Measurements from ENCODE around the gene ACSS3. TPM values are rescaled to one million over a fixed set of nuclear protein-coding genes. Genes with fewer than 3 reads are reported as not detected.
"Not testable (repeated sequence)": the region's sequence is repeated elsewhere in the genome, so short reads cannot be mapped to it uniquely, and the experiment has no call there.

The ACSS3 gene
- polyA plus RNA-seq, 3 donors, result 20.1 to 21.3 (median 21.2) TPM

GRCh38 chr12:81164827-81165226 is 86.9 kb downstream of the ACSS3 start:
- DNase-seq (ENCODE audit: low read depth in 3 of 3, low spot score in 2 of 3), result no peak

- DNase-seq (ENCODE audit: low read depth in 3 of 3, low spot score in 2 of 3), result no peak
Observed at GRCh38 chr12:81166790-81167189, 88.9 kb downstream of the ACSS3 start.

- DNase-seq (ENCODE audit: low read depth in 3 of 3, low spot score in 2 of 3), result no peak
Observed at GRCh38 chr12:81167694-81168093, 89.8 kb downstream of the ACSS3 start.

- no peak for DNase-seq (ENCODE audit: low read depth in 3 of 3, low spot score in 2 of 3)
Observed at GRCh38 chr12:81168445-81168844, 90.6 kb downstream of the ACSS3 start.

DNA sequence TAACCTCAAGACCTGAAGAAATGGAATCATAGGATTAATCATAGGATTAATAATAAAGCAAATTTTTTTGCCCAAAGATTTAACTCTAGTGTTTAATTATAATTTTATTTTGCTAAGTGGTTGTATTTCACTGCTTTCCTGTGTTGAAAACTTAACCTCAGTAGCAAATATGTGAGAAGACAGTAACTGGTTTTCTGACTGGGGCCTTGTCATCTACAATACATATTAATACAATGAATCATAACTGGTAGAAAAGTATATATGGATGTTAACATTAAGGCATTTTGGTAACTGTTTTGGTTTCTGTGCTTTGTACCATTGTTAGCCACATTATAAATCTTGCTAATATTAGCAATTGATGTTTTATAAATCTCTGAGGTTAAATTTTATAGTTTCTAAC is 92.2 kb downstream of the ACSS3 start:
- DNase-seq (ENCODE audit: low read depth in 3 of 3, low spot score in 2 of 3), result no peak

DNA sequence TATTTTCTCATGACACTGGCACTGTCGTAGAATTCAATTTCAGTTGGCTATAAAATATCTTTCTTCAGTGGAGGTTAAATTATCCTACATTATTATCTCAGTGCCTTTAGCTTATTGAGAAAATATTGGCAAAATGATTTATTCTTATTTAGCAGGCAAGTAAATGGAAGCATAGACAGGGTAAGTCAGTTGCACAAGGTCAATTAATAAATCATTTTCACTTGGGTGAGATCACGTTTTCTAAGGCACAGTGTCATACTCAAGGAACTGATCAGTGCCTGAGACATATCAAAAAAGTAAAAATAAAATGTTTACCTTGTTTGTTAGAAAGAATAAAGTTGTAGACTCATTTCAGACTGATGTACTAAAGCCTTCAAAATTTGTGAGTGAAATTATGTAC is 95.0 kb downstream of the ACSS3 start:
- no peak for DNase-seq (ENCODE audit: low read depth in 3 of 3, low spot score in 2 of 3)

GRCh38 chr12:81174664-81175063 is 96.8 kb downstream of the ACSS3 start:
- DNase-seq (ENCODE audit: low read depth in 3 of 3, low spot score in 2 of 3), result no peak

DNA sequence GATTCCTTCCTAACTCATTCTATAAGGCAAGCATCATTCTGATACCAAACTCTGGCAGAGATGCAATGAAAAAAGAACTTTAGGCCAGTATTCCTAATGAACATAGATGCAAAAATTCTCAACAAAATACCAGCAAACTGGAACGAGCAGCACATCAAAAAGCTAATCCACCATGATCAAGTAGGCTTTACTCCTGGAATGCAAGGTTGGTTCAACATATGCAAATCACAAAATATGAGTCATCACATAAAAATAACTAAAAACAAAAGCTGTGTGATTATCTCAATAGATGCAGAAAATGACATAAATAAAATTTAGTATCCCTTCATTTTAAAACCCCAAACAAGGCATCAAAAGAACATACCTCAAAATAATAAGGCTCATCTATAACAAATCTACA is 98.9 kb downstream of the ACSS3 start:
- no peak for DNase-seq (ENCODE audit: low read depth in 3 of 3, low spot score in 2 of 3)

DNA sequence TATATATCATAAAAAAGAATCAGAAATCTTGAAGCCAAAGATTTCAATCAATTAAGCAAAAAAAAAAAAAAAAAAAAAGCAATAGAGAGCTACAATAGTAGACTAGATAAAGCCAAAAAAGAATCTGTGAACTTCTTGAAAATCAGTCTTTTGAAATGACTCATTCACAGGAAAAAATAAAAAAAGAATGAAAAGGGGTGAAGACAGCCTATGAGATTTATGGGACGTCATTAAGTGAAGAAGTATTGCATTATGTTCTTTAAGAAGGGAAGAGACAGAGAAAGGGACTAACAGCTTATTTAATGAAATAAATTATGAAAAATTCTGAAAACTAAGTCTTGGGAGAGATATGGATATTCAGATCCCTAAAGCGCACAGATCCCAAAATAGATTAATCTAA is 103.8 kb downstream of the ACSS3 start:
- no peak for DNase-seq (ENCODE audit: low read depth in 3 of 3, low spot score in 2 of 3)

GRCh38 chr12:81187686-81188085 is 109.8 kb downstream of the ACSS3 start:
- no peak for DNase-seq (ENCODE audit: low read depth in 3 of 3, low spot score in 2 of 3)

DNA sequence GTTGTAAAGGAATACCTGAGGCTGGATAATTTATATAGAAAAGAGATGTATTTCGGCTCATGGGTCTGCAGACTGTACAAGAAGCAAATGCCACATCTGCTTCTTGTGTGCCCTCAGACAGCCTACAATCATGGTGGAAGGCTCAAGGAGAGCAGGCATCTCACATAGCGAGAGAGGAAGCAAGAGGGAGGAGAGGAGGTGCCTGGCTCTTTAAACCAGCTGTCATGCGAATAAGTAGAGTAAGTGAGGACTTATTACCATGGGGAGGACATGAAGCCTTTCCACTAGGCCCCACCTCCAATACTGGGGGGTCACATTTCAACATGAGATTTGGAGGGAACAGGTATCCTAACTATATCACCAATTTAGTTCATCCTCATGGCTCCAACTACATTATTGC is 118.7 kb downstream of the ACSS3 start:
- DNase-seq (ENCODE audit: low read depth in 3 of 3, low spot score in 2 of 3), result no peak

DNA sequence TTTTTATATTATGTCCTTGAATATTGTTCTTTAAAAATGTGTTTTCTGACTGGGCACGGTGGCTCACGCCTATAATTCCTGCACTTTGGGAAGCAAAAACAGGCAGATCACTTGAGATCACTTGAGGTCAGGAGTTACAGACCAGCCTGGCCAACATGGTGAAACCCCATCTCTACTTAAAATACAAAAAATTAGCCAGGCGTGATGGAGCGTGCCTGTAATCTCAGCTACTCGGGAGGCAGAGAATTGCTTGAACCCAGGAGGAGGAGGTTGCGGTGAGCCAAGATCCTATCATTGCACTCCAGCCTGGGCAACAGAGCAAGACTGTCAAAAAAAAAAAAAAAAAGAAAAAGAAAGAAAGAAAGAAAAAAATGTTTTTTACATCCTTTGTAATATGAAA is 122.7 kb downstream of the ACSS3 start:
- DNase-seq (ENCODE audit: low read depth in 3 of 3, low spot score in 2 of 3), result not testable (repeated sequence)

- DNase-seq (ENCODE audit: low read depth in 3 of 3, low spot score in 2 of 3), result no peak
Observed at GRCh38 chr12:81203671-81204204, 125.9 kb downstream of the ACSS3 start.

DNA sequence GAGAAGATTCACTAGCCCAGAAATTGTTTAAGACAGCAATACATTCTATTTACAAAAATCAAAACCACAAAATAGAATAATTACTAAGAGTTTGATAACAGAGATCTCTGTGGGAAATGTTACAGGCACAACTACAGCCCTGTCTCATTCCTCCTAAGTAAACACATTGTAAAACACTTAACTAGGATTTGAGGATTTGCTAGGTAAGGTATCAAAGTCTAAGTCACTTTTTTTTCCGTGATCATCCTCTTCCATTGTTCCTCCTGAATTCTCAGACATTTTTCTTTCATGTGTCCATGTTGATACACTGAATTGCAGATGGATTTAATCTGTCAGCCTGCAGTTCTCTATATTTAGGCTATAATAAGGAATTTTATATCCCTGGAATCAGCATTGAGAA is 127.5 kb downstream of the ACSS3 start:
- DNase-seq (ENCODE audit: low read depth in 3 of 3, low spot score in 2 of 3), result no peak

- no peak for DNase-seq (ENCODE audit: low read depth in 3 of 3, low spot score in 2 of 3)
Observed at GRCh38 chr12:81206429-81206828, 128.6 kb downstream of the ACSS3 start.

- no peak for DNase-seq (ENCODE audit: low read depth in 3 of 3, low spot score in 2 of 3)
Observed at GRCh38 chr12:81207173-81207572, 129.3 kb downstream of the ACSS3 start.

DNA sequence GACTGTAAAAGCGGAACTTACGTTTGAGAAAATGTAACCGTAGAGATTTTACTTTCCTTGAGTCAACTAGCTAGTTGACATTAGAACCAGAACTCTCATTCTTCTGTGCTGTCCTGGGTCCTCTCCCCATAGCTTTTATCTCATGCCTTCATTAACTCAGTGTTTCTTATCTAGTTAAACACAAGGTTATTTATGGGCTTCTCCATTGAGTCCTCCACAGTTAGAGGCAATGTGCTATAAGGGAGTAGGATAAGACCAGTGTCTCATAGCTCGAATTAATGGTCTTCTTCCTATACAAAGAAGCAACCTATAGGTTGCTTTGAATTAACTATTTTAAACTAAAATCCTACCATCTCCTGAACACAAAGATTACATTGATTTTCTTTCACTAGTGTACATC is 129.8 kb downstream of the ACSS3 start:
- no peak for DNase-seq (ENCODE audit: low read depth in 3 of 3, low spot score in 2 of 3)

GRCh38 chr12:81208187-81208911 is 130.5 kb downstream of the ACSS3 start:
- DNase-seq (ENCODE audit: low read depth in 3 of 3, low spot score in 2 of 3), result no peak

- no peak for DNase-seq (ENCODE audit: low read depth in 3 of 3, low spot score in 2 of 3)
Observed at GRCh38 chr12:81209012-81209411, 131.1 kb downstream of the ACSS3 start.

GRCh38 chr12:81209772-81210225 is 131.9 kb downstream of the ACSS3 start:
- not testable (repeated sequence) for DNase-seq (ENCODE audit: low read depth in 3 of 3, low spot score in 2 of 3)

DNA sequence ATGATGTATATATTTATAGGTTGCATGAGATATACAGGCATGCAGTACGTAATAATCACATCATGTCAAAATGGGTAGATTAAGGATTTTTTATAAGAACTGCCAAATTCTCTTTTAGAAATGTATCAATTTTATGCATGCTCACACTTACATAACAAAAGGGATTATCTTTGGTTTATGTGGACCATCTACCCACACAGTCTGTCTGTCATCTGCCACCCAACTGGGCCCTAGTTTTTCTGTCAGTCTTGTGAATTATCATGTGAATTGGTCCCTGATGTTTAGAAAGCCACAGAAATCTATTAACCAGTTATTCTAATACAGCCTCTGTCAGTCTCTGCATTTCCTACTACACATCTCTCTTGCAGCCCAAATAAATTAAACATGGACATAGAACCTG is 133.4 kb downstream of the ACSS3 start:
- no peak for DNase-seq (ENCODE audit: low read depth in 3 of 3, low spot score in 2 of 3)

GRCh38 chr12:81212996-81213696 is 135.3 kb downstream of the ACSS3 start:
- DNase-seq (ENCODE audit: low read depth in 3 of 3, low spot score in 2 of 3), result no peak
